PC-9 (cell line): ENCODE measurements around the gene UBXN6. TPM values are rescaled to one million over a fixed set of nuclear protein-coding genes. Genes with fewer than 3 reads are reported as not detected.

Experiments
- Bru-seq: library from RNA; stranded (reverse); fragments of 400-500 nt; gene quantifications from one replicate; lab custom pipeline; 2021; lab: Mats Ljungman, UMichigan
- BruChase-seq, 2 experiments: library from RNA; stranded (reverse); fragments of 400-500 nt; gene quantifications; one replicate each; lab custom pipeline; 2021; lab: Mats Ljungman, UMichigan
- BruUV-seq: library from RNA; stranded (reverse); fragments of 400-500 nt; replicated peaks from 2 replicates; lab custom pipeline; 2021; lab: Mats Ljungman, UMichigan
- CTCF ChIA-PET: fragments of 300-600 bp; sonication (Branson Sonifier 250); formaldehyde crosslinking; loops from one replicate; lab custom pipeline; 2022; ENCODE audit warnings: antibody characterized with exemption; lab: Charles Lee
- POLR2A ChIA-PET: fragments of 300-600 bp; sonication (Branson Sonifier 250); formaldehyde crosslinking; loops from one replicate; lab custom pipeline; 2022; ENCODE audit warnings: antibody characterized with exemption; ENCODE audit not compliant: unreplicated experiment; lab: Charles Lee
- DNase-seq, 2 experiments: peaks; one replicate each; pipeline versions ENCODE4 v3.0.0 to v3.0.0-alpha.2; 2015 to 2022; ENCODE audit warnings: mixed read lengths in 1 of 2
- H2AFZ ChIP-seq: fragments of 200-600 bp; sonication (generic); 2 replicates; pipeline ENCODE4 v1.8.1; 2017; ENCODE audit warnings: antibody characterized with exemption
- H3F3A ChIP-seq: fragments of 200-600 bp; sonication (generic); 2 replicates; pipeline ENCODE4 v1.8.1; 2017; ENCODE audit warnings: antibody characterized with exemption, mild to moderate bottlenecking, low read depth; ENCODE audit not compliant: insufficient read depth
- H3K27ac ChIP-seq: fragments of 200-600 bp; sonication (generic); 2 replicates; pipeline ENCODE4 v1.6.1; 2016; ENCODE audit warnings: mixed run types
- H3K27me3 ChIP-seq: fragments of 200-600 bp; sonication (generic); 2 replicates; pipeline ENCODE4 v1.6.1; 2016; ENCODE audit warnings: low read depth, mixed run types; ENCODE audit not compliant: insufficient read depth
- H3K36me3 ChIP-seq: fragments of 200-600 bp; sonication (generic); 2 replicates; pipeline ENCODE4 v1.6.1; 2016; ENCODE audit warnings: low read depth, mixed run types
- H3K4me1 ChIP-seq: fragments of 200-600 bp; sonication (generic); replicated peaks from 2 replicates; pipeline ENCODE4 v1.6.1; 2016; ENCODE audit warnings: mixed run types; ENCODE audit not compliant: insufficient read depth
- H3K4me2 ChIP-seq: fragments of 200-600 bp; sonication (generic); 2 replicates; pipeline ENCODE4 v1.6.1; 2017; ENCODE audit warnings: mixed run types
- H3K4me3 ChIP-seq: fragments of 200-600 bp; sonication (generic); 2 replicates; pipeline ENCODE4 v1.6.1; 2016; ENCODE audit warnings: mixed run types
- H3K79me2 ChIP-seq: fragments of 200-600 bp; sonication (generic); 2 replicates; pipeline ENCODE4 v1.6.1; 2017; ENCODE audit warnings: low read depth, mixed run types
- H3K9me2 ChIP-seq: fragments of 200-600 bp; sonication (generic); 2 replicates; pipeline ENCODE4 v1.8.1; 2017; ENCODE audit warnings: mild to moderate bottlenecking; ENCODE audit not compliant: insufficient read depth
- H3K9me3 ChIP-seq: fragments of 200-600 bp; sonication (generic); 2 replicates; pipeline ENCODE4 v1.8.1; 2016; ENCODE audit warnings: low read depth; ENCODE audit not compliant: insufficient read depth
- H4K20me1 ChIP-seq: fragments of 200-600 bp; sonication (generic); 2 replicates; pipeline ENCODE4 v1.8.1; 2017; ENCODE audit not compliant: insufficient read depth
- EZH2 ChIP-seq: fragments of 200-600 bp; sonication (generic); IDR thresholded peaks from 2 replicates; pipeline ENCODE4 v1.8.0; 2017; ENCODE audit warnings: antibody characterized with exemption, low read depth
- intact Hi-C: fragments of 100-400 bp; cut with micrococcal nuclease; formaldehyde crosslinking; loops from one replicate; pipeline ENCODE4 v1.10.0; 2022; ENCODE audit not compliant: unreplicated experiment
- long read RNA-seq: library from polyadenylated mRNA; stranded (forward); transcript quantifications from one replicate; pipeline ENCODE4 v2.0.0, GENCODE V29; 2022
- total RNA-seq: library from RNA; stranded (reverse); gene quantifications from 2 replicates; pipeline ENCODE4 v1.2.3, GENCODE V29; 2021
- TF ChIP-seq, protein P1 (sequence below): fragments of 200-600 bp; sonication (generic); conservative IDR thresholded peaks from 2 replicates; pipeline ENCODE4 v1.6.1; 2017; ENCODE audit warnings: mixed run types, antibody characterized with exemption, mild to moderate bottlenecking, moderate library complexity

Gene UBXN6, protein sequence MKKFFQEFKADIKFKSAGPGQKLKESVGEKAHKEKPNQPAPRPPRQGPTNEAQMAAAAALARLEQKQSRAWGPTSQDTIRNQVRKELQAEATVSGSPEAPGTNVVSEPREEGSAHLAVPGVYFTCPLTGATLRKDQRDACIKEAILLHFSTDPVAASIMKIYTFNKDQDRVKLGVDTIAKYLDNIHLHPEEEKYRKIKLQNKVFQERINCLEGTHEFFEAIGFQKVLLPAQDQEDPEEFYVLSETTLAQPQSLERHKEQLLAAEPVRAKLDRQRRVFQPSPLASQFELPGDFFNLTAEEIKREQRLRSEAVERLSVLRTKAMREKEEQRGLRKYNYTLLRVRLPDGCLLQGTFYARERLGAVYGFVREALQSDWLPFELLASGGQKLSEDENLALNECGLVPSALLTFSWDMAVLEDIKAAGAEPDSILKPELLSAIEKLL
- 79.4 and 94.7 TPM in 2 replicates for total RNA-seq
- Bru-seq, nascent RNA = percentile 55 among the genes with signal in this experiment
- BruChase-seq, experiment 1, labeled RNA remaining after a 2-hour chase = percentile 60 among the genes with signal in this experiment
- BruChase-seq, experiment 2, labeled RNA remaining after a 6-hour chase = percentile 81 among the genes with signal in this experiment
- long read RNA-seq, full-length matches to known transcripts = 22 of 32 reads
- long read RNA-seq, partial matches to known transcripts = 7 of 32 reads
- long read RNA-seq, other reads (novel, unspliced or antisense) = 3 of 32 reads

DNA sequence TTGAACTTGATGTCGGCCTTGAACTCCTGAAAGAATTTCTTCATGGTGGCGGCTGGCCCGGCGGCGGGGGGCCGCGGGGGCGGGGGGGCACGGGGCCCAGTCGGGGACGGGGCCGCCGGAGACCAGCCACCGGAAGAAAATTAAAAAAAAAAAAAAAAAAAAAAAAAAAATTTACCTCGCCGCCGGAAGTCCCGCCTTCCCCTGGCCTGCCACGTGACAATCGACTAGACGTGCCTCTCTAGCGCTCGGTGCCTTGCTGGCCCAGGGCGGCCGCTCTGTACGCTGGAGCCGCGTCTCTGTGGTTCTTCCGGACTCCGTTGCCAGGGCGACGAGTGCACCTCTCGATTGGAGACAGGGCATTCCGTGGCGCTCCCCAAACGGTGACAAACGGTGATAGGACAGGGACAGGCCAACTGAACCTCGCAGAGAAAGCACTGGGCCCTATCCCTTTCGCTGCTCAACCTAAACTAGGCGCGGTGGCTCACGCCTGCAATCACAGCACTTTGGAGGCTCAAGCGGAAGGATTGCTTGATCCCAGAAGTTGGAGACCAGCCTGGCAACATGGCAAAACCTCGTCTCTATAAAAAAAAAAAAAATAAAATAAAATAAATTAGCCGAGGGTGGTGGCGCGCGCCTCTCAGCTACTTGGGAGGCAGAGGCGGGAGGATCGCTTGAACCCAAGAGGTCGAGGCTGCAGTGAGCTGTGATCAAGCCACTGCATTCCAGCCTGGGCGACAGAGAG lies at the start of gene UBXN6:
Gene UBXN6 (minus strand): TSS at position 141 of the 742 bp plus-strand sequence. CDS start 97 bp downstream, at position 44.
- 0 out of 2 replicates have a peak within 1 kb of the TSS, but pooled peaks have one; percentile 43 for H3K27ac ChIP-seq
- H3K4me2 ChIP-seq = peak within 1 kb of the TSS; percentile 77
- CTCF ChIA-PET = no interaction called here
- no peaks in the 10 kb centered on the region for H3K27me3 ChIP-seq
- POLR2A ChIA-PET = no interaction called here
- peaks cover 20% of the 10 kb centered on the region for H3K79me2 ChIP-seq
- no peaks in the 10 kb centered on the region for H3K9me2 ChIP-seq
- H3K4me3 ChIP-seq = peak within 1 kb of the TSS; percentile 64
- no peaks in the 10 kb centered on the region for H3F3A ChIP-seq
- DNase-seq = peak; percentile 94
- TSS peak; percentile 68 for BruUV-seq
- no peaks in the 10 kb centered on the region for H3K4me1 ChIP-seq
- H3K9me3 ChIP-seq = no peaks in the 10 kb centered on the region
- no peak for TF ChIP-seq EZH2
- TF ChIP-seq, protein P1, sequence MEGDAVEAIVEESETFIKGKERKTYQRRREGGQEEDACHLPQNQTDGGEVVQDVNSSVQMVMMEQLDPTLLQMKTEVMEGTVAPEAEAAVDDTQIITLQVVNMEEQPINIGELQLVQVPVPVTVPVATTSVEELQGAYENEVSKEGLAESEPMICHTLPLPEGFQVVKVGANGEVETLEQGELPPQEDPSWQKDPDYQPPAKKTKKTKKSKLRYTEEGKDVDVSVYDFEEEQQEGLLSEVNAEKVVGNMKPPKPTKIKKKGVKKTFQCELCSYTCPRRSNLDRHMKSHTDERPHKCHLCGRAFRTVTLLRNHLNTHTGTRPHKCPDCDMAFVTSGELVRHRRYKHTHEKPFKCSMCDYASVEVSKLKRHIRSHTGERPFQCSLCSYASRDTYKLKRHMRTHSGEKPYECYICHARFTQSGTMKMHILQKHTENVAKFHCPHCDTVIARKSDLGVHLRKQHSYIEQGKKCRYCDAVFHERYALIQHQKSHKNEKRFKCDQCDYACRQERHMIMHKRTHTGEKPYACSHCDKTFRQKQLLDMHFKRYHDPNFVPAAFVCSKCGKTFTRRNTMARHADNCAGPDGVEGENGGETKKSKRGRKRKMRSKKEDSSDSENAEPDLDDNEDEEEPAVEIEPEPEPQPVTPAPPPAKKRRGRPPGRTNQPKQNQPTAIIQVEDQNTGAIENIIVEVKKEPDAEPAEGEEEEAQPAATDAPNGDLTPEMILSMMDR = no peak
- intact Hi-C loops = loop anchor here (1.0 to 5.0 kb wide), 2 partner anchors 13 to 179 kb away; partner anchors contain the start of gene TNFAIP8L1
- peak within 1 kb of the TSS; percentile 72; the same call in 1 of the 2 replicates for H2AFZ ChIP-seq
- H4K20me1 ChIP-seq = peaks cover 11% of the 10 kb centered on the region
- H3K36me3 ChIP-seq = no peaks in the 10 kb centered on the region

DNA sequence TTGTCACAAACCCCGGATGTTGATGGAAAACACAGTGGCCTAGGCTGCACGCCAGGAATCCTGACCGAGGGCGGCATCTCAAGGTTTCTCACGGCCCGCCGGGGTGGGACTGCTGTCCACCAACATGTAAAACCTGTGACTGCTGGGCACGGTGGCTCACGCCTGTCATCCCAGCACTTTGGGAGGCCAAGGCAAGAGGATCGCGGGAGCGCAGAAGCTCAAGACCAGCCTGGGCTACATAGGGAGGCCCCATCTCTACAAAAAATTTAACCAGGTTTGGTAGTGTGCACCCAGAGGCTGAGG lies 49.5 kb upstream of the UBXN6 start:
- H3K27ac ChIP-seq = no peak overlapping the region
- H3K4me2 ChIP-seq = no peak overlapping the region
- H3K27me3 ChIP-seq = no peaks in the 10 kb centered on the region
- H4K20me1 ChIP-seq = no peaks in the 10 kb centered on the region
- no TSS peak for BruUV-seq
- H3K4me3 ChIP-seq = no peak overlapping the region
- no peaks in the 10 kb centered on the region for H3K9me2 ChIP-seq
- no peaks in the 10 kb centered on the region for H3K9me3 ChIP-seq
- H3K4me1 ChIP-seq = no peaks in the 10 kb centered on the region
- POLR2A ChIA-PET = no interaction called here
- TF ChIP-seq, protein P1 = no peak
- intact Hi-C loops = no loop called here
- H3K36me3 ChIP-seq = no peaks in the 10 kb centered on the region
- CTCF ChIA-PET = no interaction called here
- no peak overlapping the region for H2AFZ ChIP-seq
- H3F3A ChIP-seq = no peaks in the 10 kb centered on the region
- no peaks in the 10 kb centered on the region for H3K79me2 ChIP-seq
- no peak for DNase-seq

DNA sequence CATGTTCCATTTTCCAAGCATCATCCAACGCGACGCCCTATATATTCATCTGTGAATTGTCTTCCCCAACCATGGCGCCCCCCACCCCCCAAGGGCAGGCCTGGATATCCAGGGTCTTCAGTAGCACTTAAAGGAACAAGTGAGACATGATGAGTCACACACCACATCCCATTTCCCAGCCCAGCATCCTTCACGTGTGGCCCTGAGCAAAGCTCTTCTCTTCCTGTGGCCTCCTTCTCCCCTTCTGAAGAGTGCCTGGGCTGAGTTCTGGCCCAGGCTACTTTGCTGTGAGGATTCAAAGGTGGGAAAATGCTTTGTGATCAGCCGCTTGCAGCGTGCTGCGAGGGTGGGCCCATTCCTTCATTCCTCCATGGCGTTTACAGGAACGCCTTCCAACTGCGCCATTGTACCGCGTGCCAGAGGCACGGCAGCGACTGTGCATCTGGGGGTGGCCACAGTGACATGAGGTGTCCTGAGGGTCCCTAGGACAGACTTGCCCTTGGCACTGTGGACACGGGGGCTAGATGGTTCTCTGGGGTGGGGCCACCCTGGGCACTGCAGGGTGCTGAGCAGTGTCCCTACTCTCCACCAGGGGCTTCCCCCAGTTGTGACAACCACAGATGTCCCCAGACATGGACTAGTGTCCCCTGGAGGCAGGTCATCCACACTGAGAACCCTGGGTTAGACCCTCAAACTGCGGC lies 49.0 kb upstream of the UBXN6 start:
- H3K4me2 ChIP-seq = no peak overlapping the region
- no peak overlapping the region for H3K27ac ChIP-seq
- no peaks in the 10 kb centered on the region for H3F3A ChIP-seq
- DNase-seq = no peak
- intact Hi-C loops = no loop called here
- H3K4me3 ChIP-seq = no peak overlapping the region
- H4K20me1 ChIP-seq = no peaks in the 10 kb centered on the region
- no peaks in the 10 kb centered on the region for H3K79me2 ChIP-seq
- CTCF ChIA-PET = no interaction called here
- H3K9me2 ChIP-seq = no peaks in the 10 kb centered on the region
- no peak for TF ChIP-seq EZH2
- TF ChIP-seq, protein P1 = no peak
- no peaks in the 10 kb centered on the region for H3K4me1 ChIP-seq
- BruUV-seq = no TSS peak
- no peaks in the 10 kb centered on the region for H3K36me3 ChIP-seq
- H2AFZ ChIP-seq = no peak overlapping the region
- no peaks in the 10 kb centered on the region for H3K27me3 ChIP-seq
- POLR2A ChIA-PET = no interaction called here
- H3K9me3 ChIP-seq = no peaks in the 10 kb centered on the region
